ENCODE measurements around the gene AVEN.
"Not testable (repeated sequence)": the region's sequence is repeated elsewhere in the genome, so short reads cannot be mapped to it uniquely, and the experiment has no call there.

Gene AVEN

GRCh38 chr15:34038871-34039789 lies at the start of gene AVEN:
Gene AVEN, minus strand, starts transcription at chr15:34039204. Its CDS starts 158 bp downstream, at chr15:34039046.
- DNase-seq, result peak in 1 of 2 experiments; percentile 76

- DNase-seq, result no peak
Observed at GRCh38 chr15:34085746-34086145, 46.7 kb upstream of the AVEN start.

- no peak for DNase-seq
Observed at GRCh38 chr15:34084086-34084485, 45.1 kb upstream of the AVEN start.

GRCh38 chr15:34079904-34080303 lies 40.9 kb upstream of the AVEN start:
- DNase-seq, result no peak

- DNase-seq, result no peak
Observed at GRCh38 chr15:34078900-34079299, 39.9 kb upstream of the AVEN start.

GRCh38 chr15:34076785-34077184 lies 37.8 kb upstream of the AVEN start:
- DNase-seq, result no peak

- DNase-seq, result no peak
Observed at GRCh38 chr15:34070003-34070402, 31.0 kb upstream of the AVEN start.

GRCh38 chr15:34065941-34066340 lies 26.9 kb upstream of the AVEN start:
- DNase-seq, result no peak

- DNase-seq, result no peak
Observed at GRCh38 chr15:34065261-34065660, 26.3 kb upstream of the AVEN start.

- DNase-seq, result no peak
Observed at GRCh38 chr15:34064438-34064837, 25.4 kb upstream of the AVEN start.

GRCh38 chr15:34059946-34060345 lies 20.9 kb upstream of the AVEN start:
- DNase-seq, result no peak

GRCh38 chr15:34059476-34059875 lies 20.5 kb upstream of the AVEN start:
- no peak for DNase-seq

GRCh38 chr15:34056911-34057310 lies 17.9 kb upstream of the AVEN start:
- no peak for DNase-seq

- DNase-seq, result no peak
Observed at GRCh38 chr15:34055868-34056595, 17.0 kb upstream of the AVEN start.

GRCh38 chr15:34054081-34054707 lies 15.2 kb upstream of the AVEN start:
- no peak for DNase-seq

- DNase-seq, result not testable (repeated sequence)
Observed at GRCh38 chr15:34050385-34050784, 11.4 kb upstream of the AVEN start.

GRCh38 chr15:34049112-34049511 lies 10.1 kb upstream of the AVEN start:
- no peak for DNase-seq

- DNase-seq, result no peak
Observed at GRCh38 chr15:34047893-34048775, 9.1 kb upstream of the AVEN start.

- DNase-seq, result no peak
Observed at GRCh38 chr15:34046471-34047145, 7.6 kb upstream of the AVEN start.

- DNase-seq, result no peak
Observed at GRCh38 chr15:34043813-34044212, 4.8 kb upstream of the AVEN start.

- DNase-seq, result no peak
Observed at GRCh38 chr15:34043391-34043790, 4.4 kb upstream of the AVEN start.

GRCh38 chr15:34039790-34040113 lies 748 bp upstream of the AVEN start:
- no peak for DNase-seq

Measured in NCI-H526 (cell line).